Peyer's patch (tissue), 4 donors: Measurements from ENCODE around the gene BCL11A. TPM values are rescaled to one million over a fixed set of nuclear protein-coding genes. Genes with fewer than 3 reads are reported as not detected.
A peak's percentile ranks its signal among the peaks of the same experiment; 100 is the strongest.

Experiments
- DNase-seq, 3 donors: peaks; one replicate each; pipeline ENCODE4 v3.0.0-alpha.2; 2017 to 2019
- H3K27ac ChIP-seq, 4 donors: fragments of 200-600 bp; sonication (generic); one replicate each; pipeline ENCODE4 v1.5.1; 2016 to 2019
- H3K27me3 ChIP-seq, 2 donors: fragments of 200-600 bp; sonication (generic); one replicate each; pipeline ENCODE4 v1.5.1; 2019
- H3K36me3 ChIP-seq, 3 donors: fragments of 200-600 bp; sonication (generic); one replicate each; pipeline ENCODE4 v1.5.1; 2016 to 2019
- H3K4me1 ChIP-seq, 4 donors: fragments of 200-600 bp; sonication (generic); one replicate each; pipeline ENCODE4 v1.5.1; 2016 to 2019
- H3K4me3 ChIP-seq, 4 donors: fragments of 200-600 bp; sonication (generic); 1 replicate in 3 of 4; 2 replicates in 1 of 4; pipeline ENCODE4 v1.5.1; 2016 to 2019; ENCODE audit warnings: mild to moderate bottlenecking in 1 of 4
- H3K9me3 ChIP-seq, 4 donors: fragments of 200-600 bp; sonication (generic); one replicate each; pipeline ENCODE4 v1.5.1; 2016 to 2019; ENCODE audit warnings: mild to moderate bottlenecking in 1 of 4
- CTCF ChIP-seq, 6 experiments: fragments of 450-650 bp in 4 of 6; fragments of 200-600 bp in 2 of 6; sonication (generic) in 1 of 6; IDR thresholded peaks; one replicate each; pipeline ENCODE4 v1.5.1; 2017 to 2019; ENCODE audit warnings: antibody characterized with exemption in 6 of 6, mild to moderate bottlenecking in 3 of 6, moderate library complexity in 1 of 6
- POLR2A ChIP-seq, 2 donors: fragments of 450-650 bp; IDR thresholded peaks; one replicate each; pipeline ENCODE4 v1.5.1; 2017; ENCODE audit warnings: antibody characterized with exemption in 2 of 2, mild to moderate bottlenecking in 2 of 2, moderate library complexity in 2 of 2
- total RNA-seq, 4 donors: library from RNA; depleted of rRNA; stranded (reverse); fragments of >200 nt; gene quantifications; one replicate each; pipeline ENCODE4 v1.1.0, GENCODE V29; 2016

The BCL11A gene
- total RNA-seq, 4 donors from 2014 or later = 35.4 to 94.9 (median 68.8) TPM

DNA sequence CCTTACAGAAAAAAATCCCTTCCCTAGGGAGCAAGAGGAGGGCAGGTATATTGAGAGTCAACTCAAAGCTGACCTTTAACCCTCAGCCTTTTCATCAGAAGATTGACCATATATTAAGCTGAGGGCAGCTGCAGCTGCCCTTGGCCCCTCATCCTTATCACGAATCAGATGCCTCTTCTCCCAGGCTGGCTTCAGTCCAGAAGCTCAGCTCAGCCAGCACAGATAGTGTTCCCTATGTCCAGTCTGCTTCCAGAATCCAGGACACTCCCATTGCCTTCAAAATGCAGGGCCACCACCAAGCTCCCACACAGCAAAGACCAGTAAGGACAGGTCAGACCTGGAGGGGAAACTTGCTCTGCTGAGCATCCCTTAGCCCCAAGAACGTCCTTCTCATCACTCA lies 146.1 kb downstream of the BCL11A start:
- peak in 1 of 3 donors; percentile 36 for DNase-seq
- Histone ChIP-seq H3K4me1 (no peaks in the 10 kb centered on the region), H3K4me3 (no peak overlapping the region), H3K36me3 (no peaks in the 10 kb centered on the region), H3K27ac (no peak overlapping the region), H3K9me3 (no peaks in the 10 kb centered on the region), H3K27me3 (no peaks in the 10 kb centered on the region)
- TF ChIP-seq CTCF (IDR thresholded peaks at IDR 0.05) (no peak), POLR2A (IDR thresholded peaks at IDR 0.05) (no peak)

GRCh38 chr2:60406192-60406591 lies 147.3 kb downstream of the BCL11A start:
- Histone ChIP-seq H3K36me3 (no peaks in the 10 kb centered on the region), H3K27me3 (no peaks in the 10 kb centered on the region), H3K9me3 (no peaks in the 10 kb centered on the region), H3K27ac (no peak overlapping the region), H3K4me3 (no peak overlapping the region), H3K4me1 (no peaks in the 10 kb centered on the region)
- TF ChIP-seq CTCF (IDR thresholded peaks at IDR 0.05) (no peak), POLR2A (IDR thresholded peaks at IDR 0.05) (no peak)
- DNase-seq = peak in 1 of 3 donors; percentile 25

DNA sequence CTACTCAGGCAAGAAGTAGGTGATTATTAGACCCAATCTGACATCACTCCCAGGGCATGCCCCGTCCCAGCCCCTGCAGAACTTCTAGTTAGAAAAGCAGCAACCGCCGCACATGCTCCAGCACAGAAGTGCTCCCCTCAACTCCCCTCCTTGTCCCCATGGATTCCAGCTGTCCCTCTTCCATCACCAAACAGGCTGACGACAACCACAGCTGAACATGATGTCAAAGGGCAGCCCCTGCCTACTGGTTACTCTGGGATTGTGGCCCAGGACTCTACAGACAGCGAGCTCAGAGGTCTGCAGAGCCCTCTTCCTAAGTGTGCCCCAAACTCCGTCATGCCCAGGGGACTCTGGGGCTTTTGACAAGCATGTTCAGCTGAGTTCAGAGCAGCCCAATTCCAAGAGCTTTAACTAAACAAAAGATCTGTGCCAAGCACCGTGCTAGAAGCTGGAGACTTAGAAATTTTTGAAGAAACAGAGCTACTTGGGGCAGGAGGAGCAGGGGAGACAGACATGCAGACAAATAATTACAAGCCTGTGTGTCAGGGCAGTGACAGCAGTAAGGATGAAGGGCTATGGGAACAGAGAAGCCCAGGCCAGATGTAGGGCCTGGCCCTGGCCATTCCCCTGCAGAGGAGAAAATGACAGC lies 148.1 kb downstream of the BCL11A start:
- DNase-seq = no peak
- TF ChIP-seq CTCF (IDR thresholded peaks at IDR 0.05) = no peak
- TF ChIP-seq POLR2A (IDR thresholded peaks at IDR 0.05) = no peak
- H3K4me1 ChIP-seq = no peaks in the 10 kb centered on the region

More for the DNA sequence above, 148.1 kb downstream of the BCL11A start:
- Histone ChIP-seq H3K9me3 (no peaks in the 10 kb centered on the region), H3K27ac (no peak overlapping the region), H3K4me3 (no peak overlapping the region), H3K36me3 (no peaks in the 10 kb centered on the region), H3K27me3 (no peaks in the 10 kb centered on the region)

Other genes starting within 250 kb of the BCL11A start
- 10 to 100 TPM; 10.1 to 23.8 (median 11.1) TPM for gene PAPOLG, start 202.6 kb upstream of the BCL11A start, total RNA-seq